ENCODE results near the gene LRP1.
A peak's percentile ranks its signal among the peaks of the same experiment; 100 is the strongest.

The LRP1 gene

GRCh38 chr12:57181072-57181471 lies 52.8 kb downstream of the LRP1 start:
- FAIRE-seq (no peak), DNase-seq (ENCODE audit: insufficient read length, low spot score) (no peak)
- TF ChIP-seq POLR2A (IDR thresholded peaks at IDR 0.05; ENCODE audit: low read depth, low read length), result no peak

- FAIRE-seq (no peak), DNase-seq (ENCODE audit: insufficient read length, low spot score) (no peak)
These were observed 53.4 kb downstream of the LRP1 start for GRCh38 chr12:57181561-57182155.

GRCh38 chr12:57182918-57183575 lies 54.8 kb downstream of the LRP1 start:
- DNase-seq (ENCODE audit: insufficient read length, low spot score), result peak; percentile 97
- TF ChIP-seq POLR2A (IDR thresholded peaks at IDR 0.05; ENCODE audit: low read depth, low read length), result no peak
- FAIRE-seq, result peak; percentile 75

More at GRCh38 chr12:57181561-57182155, 53.4 kb downstream of the LRP1 start:
- no peak for TF ChIP-seq POLR2A (IDR thresholded peaks at IDR 0.05; ENCODE audit: low read depth, low read length)

GRCh38 chr12:57183939-57184725 lies 55.8 kb downstream of the LRP1 start:
- FAIRE-seq (no peak), DNase-seq (ENCODE audit: insufficient read length, low spot score) (no peak)
- TF ChIP-seq POLR2A (IDR thresholded peaks at IDR 0.05; ENCODE audit: low read depth, low read length), result no peak

- no peak for TF ChIP-seq POLR2A (IDR thresholded peaks at IDR 0.05; ENCODE audit: low read depth, low read length)
- FAIRE-seq, result no peak
- DNase-seq (ENCODE audit: insufficient read length, low spot score), result no peak
These were observed 57.1 kb downstream of the LRP1 start for GRCh38 chr12:57185403-57185802.

GRCh38 chr12:57185906-57186508 lies 57.7 kb downstream of the LRP1 start:
- FAIRE-seq (no peak), DNase-seq (ENCODE audit: insufficient read length, low spot score) (no peak)
- no peak for TF ChIP-seq POLR2A (IDR thresholded peaks at IDR 0.05; ENCODE audit: low read depth, low read length)

- TF ChIP-seq POLR2A (IDR thresholded peaks at IDR 0.05; ENCODE audit: low read depth, low read length), result no peak
- FAIRE-seq, result no peak
- DNase-seq (ENCODE audit: insufficient read length, low spot score), result no peak
These were observed 59.2 kb downstream of the LRP1 start for GRCh38 chr12:57187222-57188089.

GRCh38 chr12:57188090-57188425 lies 59.8 kb downstream of the LRP1 start:
- DNase-seq (ENCODE audit: insufficient read length, low spot score) (no peak), FAIRE-seq (no peak)
- TF ChIP-seq POLR2A (IDR thresholded peaks at IDR 0.05; ENCODE audit: low read depth, low read length), result no peak

GRCh38 chr12:57190037-57190436 lies 61.8 kb downstream of the LRP1 start:
- no peak for DNase-seq (ENCODE audit: insufficient read length, low spot score)
- FAIRE-seq, result no peak
- no peak for TF ChIP-seq POLR2A (IDR thresholded peaks at IDR 0.05; ENCODE audit: low read depth, low read length)

- TF ChIP-seq POLR2A (IDR thresholded peaks at IDR 0.05; ENCODE audit: low read depth, low read length), result no peak
- DNase-seq (ENCODE audit: insufficient read length, low spot score) (no peak), FAIRE-seq (no peak)
These were observed 62.5 kb downstream of the LRP1 start for GRCh38 chr12:57190821-57191220.

- DNase-seq (ENCODE audit: insufficient read length, low spot score), result no peak
- no peak for TF ChIP-seq POLR2A (IDR thresholded peaks at IDR 0.05; ENCODE audit: low read depth, low read length)
- no peak for FAIRE-seq
These were observed 63.1 kb downstream of the LRP1 start for GRCh38 chr12:57191410-57191809.

- TF ChIP-seq POLR2A (IDR thresholded peaks at IDR 0.05; ENCODE audit: low read depth, low read length), result no peak
- DNase-seq (ENCODE audit: insufficient read length, low spot score) (no peak), FAIRE-seq (no peak)
These were observed 64.6 kb downstream of the LRP1 start for GRCh38 chr12:57192920-57193319.

GRCh38 chr12:57193706-57194245 lies 65.5 kb downstream of the LRP1 start:
- DNase-seq (ENCODE audit: insufficient read length, low spot score) (no peak), FAIRE-seq (no peak)
- TF ChIP-seq POLR2A (IDR thresholded peaks at IDR 0.05; ENCODE audit: low read depth, low read length), result no peak
